GM13977 (cell line): ENCODE measurements around the gene RNF207.

Source experiments
- DNase-seq: peaks from one replicate; pipeline ENCODE4 v3.0.0; 2012; ENCODE audit warnings: low spot score
- in situ Hi-C: fragments of 300-500 bp; cut with MboI; formaldehyde crosslinking; loops from one replicate; pipeline ENCODE4 v1.12.0; 2022; ENCODE audit warnings: low sequenced_read_pairs, low pct_unique_long_range_greater_than_20kb, mixed read lengths, inconsistent platforms; ENCODE audit not compliant: unreplicated experiment
- TF ChIP-seq, protein P1 (sequence below): IDR thresholded peaks from 2 replicates; pipeline ENCODE4 v1.5.1; 2012; ENCODE audit warnings: mild to moderate bottlenecking, control low read depth; ENCODE audit not compliant: insufficient read depth; ENCODE audit errors: extremely low read depth, missing control alignments

Gene RNF207

DNA sequence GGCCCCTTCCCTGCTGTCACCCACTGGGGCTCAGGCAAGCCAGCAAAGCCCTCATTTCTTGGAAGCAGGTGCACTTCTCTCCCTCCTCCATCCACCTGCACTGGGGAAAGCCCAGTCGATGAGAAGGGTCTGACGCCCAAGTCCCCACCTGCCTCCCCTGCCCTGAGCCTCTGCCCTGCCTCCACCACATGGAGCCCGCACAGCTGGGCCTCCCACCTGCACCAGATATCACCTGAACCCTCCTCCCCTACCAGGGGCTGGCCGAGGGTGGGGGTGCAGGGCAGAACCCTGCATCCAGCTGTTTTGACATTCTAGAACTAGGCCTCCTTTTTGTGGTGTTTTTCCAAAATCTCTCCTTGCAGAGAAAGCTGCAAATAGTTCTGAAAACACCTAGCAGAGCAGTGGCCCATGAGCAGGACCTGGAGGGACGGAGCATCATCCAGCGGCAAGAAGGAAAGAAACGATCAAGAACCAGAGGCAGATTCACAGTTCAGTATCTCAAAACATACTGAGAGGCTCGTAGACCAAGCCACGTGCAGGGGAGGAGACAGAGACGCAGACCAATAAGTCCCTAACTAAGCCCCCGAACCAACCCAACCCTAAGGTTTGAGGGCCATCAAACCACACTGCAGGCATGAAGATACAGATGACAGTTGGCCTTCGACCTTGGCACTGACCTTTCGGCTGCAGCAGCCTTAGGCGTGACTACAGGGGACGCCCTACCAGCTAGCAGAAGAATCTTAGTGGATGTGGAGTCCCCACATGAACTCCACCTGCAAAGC is 42.5 kb upstream of the RNF207 start:
- no peak for DNase-seq
- TF ChIP-seq, protein P1, sequence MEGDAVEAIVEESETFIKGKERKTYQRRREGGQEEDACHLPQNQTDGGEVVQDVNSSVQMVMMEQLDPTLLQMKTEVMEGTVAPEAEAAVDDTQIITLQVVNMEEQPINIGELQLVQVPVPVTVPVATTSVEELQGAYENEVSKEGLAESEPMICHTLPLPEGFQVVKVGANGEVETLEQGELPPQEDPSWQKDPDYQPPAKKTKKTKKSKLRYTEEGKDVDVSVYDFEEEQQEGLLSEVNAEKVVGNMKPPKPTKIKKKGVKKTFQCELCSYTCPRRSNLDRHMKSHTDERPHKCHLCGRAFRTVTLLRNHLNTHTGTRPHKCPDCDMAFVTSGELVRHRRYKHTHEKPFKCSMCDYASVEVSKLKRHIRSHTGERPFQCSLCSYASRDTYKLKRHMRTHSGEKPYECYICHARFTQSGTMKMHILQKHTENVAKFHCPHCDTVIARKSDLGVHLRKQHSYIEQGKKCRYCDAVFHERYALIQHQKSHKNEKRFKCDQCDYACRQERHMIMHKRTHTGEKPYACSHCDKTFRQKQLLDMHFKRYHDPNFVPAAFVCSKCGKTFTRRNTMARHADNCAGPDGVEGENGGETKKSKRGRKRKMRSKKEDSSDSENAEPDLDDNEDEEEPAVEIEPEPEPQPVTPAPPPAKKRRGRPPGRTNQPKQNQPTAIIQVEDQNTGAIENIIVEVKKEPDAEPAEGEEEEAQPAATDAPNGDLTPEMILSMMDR, result no peak
- in situ Hi-C loops, result no loop called here

DNA sequence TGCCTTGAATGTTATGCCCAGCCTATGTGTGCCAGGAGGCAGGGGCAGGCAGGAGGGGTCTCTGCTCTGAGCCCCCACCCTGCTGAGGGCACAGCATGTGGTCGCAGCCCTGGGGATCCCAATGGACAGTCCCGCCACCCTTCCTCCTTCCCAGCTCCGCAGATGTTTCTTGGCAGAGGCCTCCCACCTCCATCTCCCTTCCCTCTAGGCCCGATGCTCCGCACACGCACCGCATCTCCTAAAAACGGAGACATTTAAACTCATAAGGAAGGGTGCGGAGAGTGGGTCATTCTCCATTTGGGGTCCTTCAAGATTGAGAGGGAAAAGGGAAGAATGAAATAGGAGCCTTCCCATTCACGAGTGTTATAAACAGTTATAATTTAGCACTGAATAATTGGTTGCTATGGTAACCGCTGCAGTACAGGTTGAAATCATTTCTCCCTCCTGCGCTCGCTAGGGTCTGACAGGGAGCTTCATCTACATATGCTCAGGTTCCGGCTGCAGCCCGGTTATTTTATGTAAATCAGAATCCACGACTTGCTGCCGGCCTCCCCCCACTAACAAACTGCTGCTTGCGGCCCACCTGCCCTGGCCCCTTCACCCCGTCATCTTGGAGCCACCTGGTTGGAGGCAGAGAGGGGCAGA is 41.8 kb upstream of the RNF207 start:
- DNase-seq, result no peak
- TF ChIP-seq, protein P1, result no peak
- in situ Hi-C loops, result no loop called here

DNA sequence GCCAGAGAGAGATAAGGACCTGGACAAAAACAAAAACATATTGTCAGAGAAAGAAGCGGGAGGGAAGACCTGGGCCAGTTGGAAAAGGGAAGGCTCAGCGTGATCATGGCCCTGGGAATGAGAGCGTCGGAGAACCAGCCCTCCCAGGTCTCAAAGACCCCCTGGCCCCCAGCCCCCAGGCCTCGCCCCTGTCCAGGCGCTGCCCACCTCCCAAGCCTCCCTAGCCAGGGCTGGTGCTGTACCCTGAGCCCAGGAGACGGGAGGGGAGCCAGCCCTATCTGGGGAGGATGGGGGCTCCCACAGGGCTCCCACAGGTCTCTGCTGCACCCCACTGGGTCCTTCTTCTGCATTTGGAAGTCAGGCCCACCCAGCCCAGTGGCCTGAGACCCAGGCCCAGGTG is 40.9 kb upstream of the RNF207 start:
- DNase-seq, result no peak
- in situ Hi-C loops, result no loop called here
- TF ChIP-seq, protein P1, result no peak

DNA sequence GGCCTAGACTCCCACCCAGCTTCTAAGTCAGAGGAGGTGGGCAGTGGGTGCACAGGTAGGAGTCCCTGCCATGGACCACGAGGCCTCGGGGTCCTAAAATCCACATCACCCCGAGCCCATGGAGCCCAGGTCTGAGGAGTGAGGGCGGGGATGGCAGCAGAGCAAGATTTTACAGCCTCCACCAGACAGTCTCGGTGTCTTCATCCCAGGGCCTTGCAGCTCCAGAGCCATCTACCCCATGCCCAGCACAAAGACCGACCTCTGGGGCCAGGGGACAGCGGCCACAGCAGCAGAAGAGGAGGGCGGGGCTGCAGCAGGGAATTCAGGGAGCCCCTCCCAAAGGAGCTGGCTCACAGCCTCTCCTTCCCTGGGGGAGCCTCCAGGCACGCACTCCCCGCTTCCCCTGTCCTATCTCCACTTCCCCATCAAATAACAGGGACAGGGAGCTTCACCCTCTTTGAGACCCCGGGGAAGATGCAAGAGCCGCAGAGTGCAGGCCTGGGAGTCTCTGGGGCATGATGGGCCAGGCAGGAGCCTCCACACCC is 40.4 kb upstream of the RNF207 start:
- TF ChIP-seq, protein P1, result no peak
- no peak for DNase-seq
- in situ Hi-C loops, result no loop called here

DNA sequence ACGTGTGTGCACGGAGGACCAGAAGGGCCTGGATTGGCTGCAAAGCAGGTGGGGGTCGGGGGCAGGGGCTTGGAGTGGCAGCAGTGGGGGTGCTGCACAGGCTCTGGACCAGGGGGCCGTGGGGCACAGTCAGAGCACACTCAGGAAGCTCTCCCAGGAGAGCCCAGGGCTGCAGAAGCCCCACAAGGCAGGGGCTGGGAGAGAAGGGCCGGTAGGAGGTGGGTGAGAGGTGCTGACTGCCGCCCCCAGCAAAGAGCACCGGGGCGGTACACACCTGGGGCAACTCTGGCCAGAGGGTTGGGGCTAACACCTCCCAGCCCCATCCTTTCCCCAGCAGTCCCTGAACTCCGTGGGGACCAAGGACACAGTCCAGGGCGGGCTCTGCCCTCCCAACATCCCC is 39.7 kb upstream of the RNF207 start:
- in situ Hi-C loops, result no loop called here
- TF ChIP-seq, protein P1, result no peak
- DNase-seq, result no peak

DNA sequence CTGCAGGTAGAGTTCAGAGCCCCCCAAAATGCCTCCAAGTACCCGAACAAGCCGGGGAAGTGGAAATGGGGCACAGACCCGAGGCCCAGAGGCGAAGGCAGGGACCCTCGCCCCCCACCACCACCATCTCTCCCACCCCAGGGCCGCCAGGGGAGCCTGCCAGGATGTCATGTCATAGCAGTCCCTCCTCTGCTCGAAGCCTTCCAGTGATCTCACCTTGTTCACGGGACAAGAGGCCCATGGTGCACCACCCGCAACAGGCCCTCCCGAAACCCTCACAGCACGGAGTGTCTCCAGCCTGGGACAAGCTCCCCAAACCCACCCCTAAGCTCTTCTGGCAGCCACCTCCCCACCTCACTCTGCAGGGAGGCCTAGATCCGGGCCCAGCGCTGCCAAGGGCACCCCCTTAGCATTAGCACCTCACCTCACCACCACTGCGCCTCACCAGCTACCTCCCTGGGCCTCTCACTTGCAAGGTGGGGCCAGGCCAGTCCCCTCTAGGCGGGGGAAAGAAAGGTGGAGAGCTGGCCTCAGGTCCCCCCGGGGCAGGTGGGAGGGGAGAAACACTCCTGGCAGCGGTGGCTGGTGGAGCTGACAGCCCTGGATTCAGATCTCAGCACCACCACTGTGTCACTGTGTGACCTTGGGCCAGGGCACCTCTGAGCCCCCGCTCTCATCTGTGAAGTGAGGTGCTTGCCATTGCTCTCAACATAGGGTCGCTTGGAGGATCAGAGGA is 39.1 kb upstream of the RNF207 start:
- TF ChIP-seq, protein P1, result no peak
- in situ Hi-C loops, result no loop called here
- DNase-seq, result no peak
